K562 (cell line): ENCODE results near the gene AKAP6. TPM values are rescaled to one million over a fixed set of nuclear protein-coding genes. Genes with fewer than 3 reads are reported as not detected.

Experiments used
- ATAC-seq: fragments of 200-7000 bp; cut with Tn5 transposase; 3 replicates; pipeline ENCODE4 v1.9.1; 2020; ENCODE audit warnings: moderate library complexity
- BruUV-seq: library from RNA; stranded (reverse); fragments of 400-500 nt; replicated peaks from 2 replicates; lab custom pipeline; 2021; lab: Mats Ljungman, UMichigan
- CTCF ChIA-PET: fragments of 300-600 bp; formaldehyde crosslinking; extraction: SDS; loops from one replicate; lab custom pipeline; 2021; ENCODE audit warnings: low intra/inter-chr PET ratio; lab: Yijun Ruan, JAX
- POLR2A ChIA-PET: fragments of 300-600, 350-650 bp; sonication (Branson Sonifier 250); formaldehyde crosslinking; extraction: SDS; loops from one replicate; lab custom pipeline; 2021; ENCODE audit warnings: antibody characterized with exemption, inconsistent platforms; lab: Yijun Ruan, JAX
- DNase-seq, 4 experiments: peaks; one replicate each; pipeline versions ENCODE4 v3.0.0 to v3.0.0-alpha.2; 2011 to 2018; ENCODE audit warnings: low spot score in 3 of 4, mixed read lengths in 3 of 4; ENCODE audit errors: extremely low read depth in 1 of 4
- FAIRE-seq: peaks from 2 replicates; lab custom pipeline; 2011; peaks lifted over from hg19 to GRCh38; lab: Jason Lieb, UNC
- H2AFZ ChIP-seq: 2 replicates; pipeline ENCODE4 v1.6.0; 2011; ENCODE audit warnings: low read depth, low read length, control low read depth, inconsistent platforms
- H3K27ac ChIP-seq: fragments of 200-600 bp; 3 replicates; pipeline ENCODE4 v1.8.0; 2011; ENCODE audit warnings: low read depth, mild to moderate bottlenecking, control low read depth, inconsistent platforms, low read length, moderate library complexity, mixed read lengths; ENCODE audit errors: extremely low read depth
- H3K27me3 ChIP-seq, 2 experiments: fragments of 300-600 bp in 1 of 2; 2 replicates in 1 of 2; 3 replicates in 1 of 2; pipeline versions ENCODE4 v1.6.0 to v1.8.0; 2011; ENCODE audit warnings: inconsistent platforms in 2 of 2, low read length in 2 of 2, mild to moderate bottlenecking in 1 of 2, mixed read lengths in 1 of 2, moderate library complexity in 1 of 2; ENCODE audit not compliant: control insufficient read depth in 2 of 2, insufficient read depth in 2 of 2
- H3K36me3 ChIP-seq: fragments of 300-600 bp; 3 replicates; pipeline ENCODE4 v1.8.0; 2011; ENCODE audit warnings: mild to moderate bottlenecking, low read length, inconsistent platforms; ENCODE audit not compliant: control insufficient read depth, insufficient read depth
- H3K4me1 ChIP-seq, 2 experiments: fragments of 200-600 bp in 1 of 2; replicated peaks in 1 of 2; 2 replicates in 1 of 2; 3 replicates in 1 of 2; pipeline versions ENCODE4 v1.5.1 to v1.8.0; 2011; ENCODE audit warnings: inconsistent platforms in 2 of 2, low read length in 2 of 2, mild to moderate bottlenecking in 1 of 2, mixed read lengths in 1 of 2, moderate library complexity in 1 of 2; ENCODE audit not compliant: control insufficient read depth in 2 of 2, insufficient read depth in 2 of 2
- H3K4me2 ChIP-seq: 2 replicates; pipeline ENCODE4 v1.6.1; 2011; ENCODE audit warnings: low read length, control low read depth, inconsistent platforms, mixed read lengths; ENCODE audit not compliant: insufficient read depth
- H3K4me3 ChIP-seq: fragments of 200-600 bp; sonication (generic), shearing (Covaris generic); 2 replicates; pipeline ENCODE4 v1.5.1; 2016; ENCODE audit warnings: control low read depth, inconsistent platforms
- H3K79me2 ChIP-seq: fragments of 200-600 bp; 3 replicates; pipeline ENCODE4 v1.8.0; 2011; ENCODE audit warnings: low read length, inconsistent platforms; ENCODE audit not compliant: control insufficient read depth, insufficient read depth
- H3K9ac ChIP-seq, 2 experiments: 2 replicates each; pipeline versions ENCODE4 v1.6.0 to v1.6.1; 2011; ENCODE audit warnings: low read depth in 2 of 2, low read length in 2 of 2, control low read depth in 1 of 2, inconsistent platforms in 1 of 2, mild to moderate bottlenecking in 1 of 2, mixed read lengths in 1 of 2; ENCODE audit not compliant: insufficient read depth in 1 of 2
- H3K9me1 ChIP-seq: one replicate; pipeline ENCODE4 v1.6.0; 2011; ENCODE audit warnings: inconsistent platforms, mild to moderate bottlenecking, low read length, moderate library complexity; ENCODE audit not compliant: control insufficient read depth, insufficient read depth
- H3K9me3 ChIP-seq: replicated peaks from 2 replicates; pipeline ENCODE4 v1.5.1; 2011; ENCODE audit warnings: low read depth, low read length, inconsistent platforms; ENCODE audit not compliant: control insufficient read depth, insufficient read depth
- H4K20me1 ChIP-seq: replicated peaks from 2 replicates; pipeline ENCODE4 v1.6.1; 2011; ENCODE audit warnings: low read length, inconsistent platforms, mixed read lengths; ENCODE audit not compliant: control insufficient read depth, insufficient read depth
- ATF3 ChIP-seq, 2 experiments: fragments of 450-650 bp in 1 of 2; sonication (generic) in 1 of 2; formaldehyde crosslinking in 1 of 2; IDR thresholded peaks in 1 of 2; conservative IDR thresholded peaks in 1 of 2; 2 replicates each; pipeline versions ENCODE4 v1.6.1 to v1.8.1; 2016 to 2023; ENCODE audit warnings: mild to moderate bottlenecking in 2 of 2, moderate library complexity in 2 of 2, inconsistent platforms in 1 of 2, missing genetic modification reagents in 1 of 2
- NFYB ChIP-seq: IDR thresholded peaks from 2 replicates; pipeline ENCODE4 v1.6.1; 2011; ENCODE audit warnings: mild to moderate bottlenecking, moderate library complexity; ENCODE audit not compliant: insufficient read length; ENCODE audit errors: extremely low read depth
- PRMT5 ChIP-seq: sonication (generic); formaldehyde crosslinking; IDR thresholded peaks from 2 replicates; pipeline ENCODE4 v1.5.0; 2020; ENCODE audit warnings: missing genetic modification reagents
- ZNF41 ChIP-seq: fragments of 250-450 bp; sonication (Bioruptor Pico); conservative IDR thresholded peaks from 2 replicates; pipeline ENCODE4 v1.4.0; 2020; ENCODE audit warnings: mild to moderate bottlenecking
- WGBS: fragments of 100-300 bp; shearing (Covaris generic); methylation state at CpG from one replicate; pipeline ENCODE4 v1.1.6; 2016; ENCODE audit warnings: low coverage, mixed read lengths; ENCODE audit not compliant: insufficient coverage; ENCODE audit errors: missing lambda C conversion rate; 5-methylcytosine and 5-hydroxymethylcytosine counted together
- in situ Hi-C: fragments of 300-500 bp; cut with MboI; formaldehyde crosslinking; loops from 4 replicates; pipeline ENCODE4 v1.15.0; 2018; ENCODE audit warnings: inconsistent platforms, mixed read lengths
- intact Hi-C: fragments of 100-400 bp; cut with micrococcal nuclease; formaldehyde crosslinking; loops from 2 replicates; pipeline ENCODE4 v1.14.2; 2022
- polyA plus RNA-seq, 8 experiments: library from polyadenylated mRNA; depleted of rRNA in 4 of 8; stranded (reverse) in 5 of 8; unstranded in 3 of 8; fragments of >200 nt; fragmentation: Nextera tagmentation in 2 of 8; fragmentation: Illumina TruSeq in 1 of 8; extraction: Ambion mirVana in 2 of 8; extraction: Trizol in 1 of 8; gene quantifications; 2 replicates each; pipeline versions ENCODE4 v1.2.1 to v1.2.3, GENCODE V29; 2011 to 2014; ENCODE audit warnings: inconsistent platforms in 1 of 8, missing spikeins in 1 of 8
- total RNA-seq, 7 experiments: library from RNA; depleted of rRNA in 6 of 7; stranded (reverse); fragments of >200 nt in 6 of 7; fragmentation: Illumina TruSeq in 2 of 7; extraction: Trizol in 2 of 7; gene quantifications; 2 replicates each; pipeline versions ENCODE4 v1.2.1 to v1.2.3, GENCODE V29; 2011 to 2021; ENCODE audit warnings: low replicate concordance in 1 of 7

AKAP6 gene
- total and polyA plus RNA-seq, 9 of the 15 experiments (the other 6 are each of a cell fraction or from before 2014, with no cell fraction given), result 0.03 to 1.7 (median 0.48) TPM

GRCh38 chr14:32306549-32306948 lies 22.5 kb upstream of the AKAP6 start:
- Histone ChIP-seq H3K36me3 (no peaks in the 10 kb centered on the region), H3K79me2 (no peaks in the 10 kb centered on the region), H4K20me1 (no peaks in the 10 kb centered on the region), H3K27ac (no peak overlapping the region), H3K4me3 (no peak overlapping the region), H3K27me3 (no peaks in the 10 kb centered on the region), H3K4me2 (no peak overlapping the region), H2AFZ (no peak overlapping the region), H3K4me1 (no peaks in the 10 kb centered on the region), H3K9me3 (no peaks in the 10 kb centered on the region), H3K9me1 (no peaks in the 10 kb centered on the region), H3K9ac (no peak overlapping the region)
- ATAC-seq (no peak), FAIRE-seq (no peak), DNase-seq (no peak)
- in situ Hi-C loops, result no loop called here
- POLR2A ChIA-PET, result no interaction called here
- intact Hi-C loops, result no loop called here
- CTCF ChIA-PET, result no interaction called here
- 16% methylated on average over 3 of the region's 3 CpGs for WGBS
- no TSS peak for BruUV-seq
- TF ChIP-seq ZNF41 (CRISPR knock-in tag) (no peak), ATF3 (IDR thresholded peaks at IDR 0.05) (peak; percentile 35; the same call in 1 of the 2 replicates), ATF3 (CRISPR knock-in tag; conservative IDR thresholded peaks at IDR 0.05) (no peak)

- 16% methylated on average over 3 of the region's 3 CpGs for WGBS
- H2AFZ ChIP-seq, result no peak overlapping the region
- no peaks in the 10 kb centered on the region for H3K9me3 ChIP-seq
- H4K20me1 ChIP-seq, result no peaks in the 10 kb centered on the region
- BruUV-seq, result no TSS peak
- no peak overlapping the region for H3K4me3 ChIP-seq
- no peaks in the 10 kb centered on the region for H3K27me3 ChIP-seq
- no peak overlapping the region for H3K27ac ChIP-seq
- no peak for DNase-seq
- H3K79me2 ChIP-seq, result no peaks in the 10 kb centered on the region
- FAIRE-seq, result no peak
- CTCF ChIA-PET, result no interaction called here
- intact Hi-C loops (no loop called here), in situ Hi-C loops (no loop called here)
- no peak overlapping the region for H3K9ac ChIP-seq
- no peak overlapping the region for H3K4me2 ChIP-seq
- POLR2A ChIA-PET, result no interaction called here
- ATAC-seq, result no peak
- H3K4me1 ChIP-seq, result no peaks in the 10 kb centered on the region
- H3K36me3 ChIP-seq, result no peaks in the 10 kb centered on the region
- H3K9me1 ChIP-seq, result no peaks in the 10 kb centered on the region
- TF ChIP-seq PRMT5 (no peak), NFYB (no peak)
Observed at GRCh38 chr14:32307881-32308582, 21.1 kb upstream of the AKAP6 start.
